ENCODE data around the gene CDCA7L.

CDCA7L gene

GRCh38 chr7:21851559-21851967, 94.1 kb downstream of the CDCA7L start:
- Histone ChIP-seq H3K36me3 (ENCODE audit: control insufficient read depth, insufficient read depth, low read length) (no peaks in the 10 kb centered on the region), H3K9ac (ENCODE audit: low read length) (no peak overlapping the region), H3K27me3 (ENCODE audit: control insufficient read depth, insufficient read depth, low read length) (no peaks in the 10 kb centered on the region), H3K4me3 (ENCODE audit: low read length) (no peak overlapping the region), H3K4me1 (ENCODE audit: control insufficient read depth, insufficient read depth, low read length) (no peaks in the 10 kb centered on the region), H3K27ac (ENCODE audit: low read depth, low read length) (no peak overlapping the region)

All from rectal smooth muscle tissue (tissue), 1 donor.